ENCODE results near the gene ADAMTS13. TPM values are rescaled to one million over a fixed set of nuclear protein-coding genes. Genes with fewer than 3 reads are reported as not detected.
"Not testable (repeated sequence)": the region's sequence is repeated elsewhere in the genome, so short reads cannot be mapped to it uniquely, and the experiment has no call there.

The ADAMTS13 gene
- total RNA-seq, 4 donors from 2014 or later: 4.4 to 13.2 (median 5.7) TPM

DNA sequence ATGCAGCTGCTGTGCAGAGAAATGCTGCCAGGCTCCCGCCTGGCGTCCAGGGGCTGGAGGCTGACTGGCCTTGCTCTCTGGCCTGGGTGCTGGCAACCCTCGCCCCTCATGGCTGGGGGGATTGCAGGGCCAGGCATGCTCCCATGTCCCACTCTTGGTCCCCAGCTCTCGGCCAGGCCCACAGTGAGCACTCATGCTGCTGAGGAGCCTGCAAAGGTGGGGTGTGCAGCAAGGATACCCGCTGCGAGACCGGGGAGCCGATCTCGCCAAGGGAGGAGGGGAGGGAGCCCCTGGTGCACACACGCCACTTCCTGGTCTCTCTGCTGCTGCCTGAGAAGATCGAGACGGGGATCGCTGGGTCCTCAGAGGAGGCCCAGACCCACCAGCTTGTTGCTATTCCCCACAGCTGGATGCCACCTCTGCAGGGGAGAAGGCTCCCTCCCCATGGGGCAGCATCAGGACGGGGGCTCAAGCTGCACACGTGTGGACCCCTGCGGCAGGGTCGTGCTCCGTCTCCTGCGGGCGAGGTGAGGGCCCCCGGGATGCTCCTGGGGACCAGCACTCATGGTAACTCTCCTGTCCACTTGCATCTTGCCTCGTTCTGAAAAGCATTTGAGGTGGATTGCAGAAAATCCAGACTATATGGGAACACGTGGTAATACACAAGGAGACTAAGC is 23.3 kb downstream of the ADAMTS13 start:
- Histone ChIP-seq H3K27me3 (no peaks in the 10 kb centered on the region), H3K4me1 (peaks cover 0 to 5% (median 0%) of the 10 kb centered on the region in 4 donors), H3K27ac (no peak overlapping the region), H3K36me3 (no peaks in the 10 kb centered on the region), H3K4me3 (no peak overlapping the region), H3K9me3 (no peaks in the 10 kb centered on the region)
- DNase-seq: no peak
- no peak for TF ChIP-seq POLR2A (IDR thresholded peaks at IDR 0.05)
- no peak for TF ChIP-seq CTCF (IDR thresholded peaks at IDR 0.05)

DNA sequence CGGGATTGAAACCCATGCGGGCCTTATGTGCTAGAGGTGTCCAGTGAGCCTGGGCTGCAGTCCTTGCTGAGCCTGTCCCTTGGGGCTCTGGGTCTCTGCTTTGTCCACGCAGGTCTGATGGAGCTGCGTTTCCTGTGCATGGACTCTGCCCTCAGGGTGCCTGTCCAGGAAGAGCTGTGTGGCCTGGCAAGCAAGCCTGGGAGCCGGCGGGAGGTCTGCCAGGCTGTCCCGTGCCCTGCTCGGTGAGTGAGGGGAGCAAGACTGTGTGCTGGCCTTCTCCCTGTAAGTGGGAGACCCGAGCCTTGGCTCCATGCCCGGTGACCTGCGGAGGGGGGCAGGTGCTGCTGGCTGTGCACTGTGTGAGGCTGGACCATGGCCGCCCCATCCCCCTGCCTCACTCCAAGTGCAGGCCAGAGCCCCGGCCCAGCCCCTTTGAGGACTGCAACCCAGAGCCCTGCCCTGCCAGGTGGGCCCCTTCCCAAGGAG is 26.4 kb downstream of the ADAMTS13 start:
- no peaks in the 10 kb centered on the region for H3K9me3 ChIP-seq
- H3K4me1 ChIP-seq: peaks cover 0 to 5% (median 0%) of the 10 kb centered on the region in 4 donors
- TF ChIP-seq POLR2A (IDR thresholded peaks at IDR 0.05) (no peak), CTCF (IDR thresholded peaks at IDR 0.05) (no peak)
- no peaks in the 10 kb centered on the region for H3K27me3 ChIP-seq
- H3K4me3 ChIP-seq: no peak overlapping the region
- no peak for DNase-seq
- H3K27ac ChIP-seq: no peak overlapping the region
- no peaks in the 10 kb centered on the region for H3K36me3 ChIP-seq

GRCh38 chr9:133449760-133450159 is 27.6 kb downstream of the ADAMTS13 start:
- Histone ChIP-seq H3K27ac (no peak overlapping the region), H3K36me3 (no peaks in the 10 kb centered on the region), H3K4me3 (no peak overlapping the region), H3K4me1 (peaks cover 0 to 5% (median 0%) of the 10 kb centered on the region in 4 donors), H3K9me3 (no peaks in the 10 kb centered on the region), H3K27me3 (no peaks in the 10 kb centered on the region)
- peak in 2 of 3 donors; percentile 76 to 83 for DNase-seq
- TF ChIP-seq CTCF (IDR thresholded peaks at IDR 0.05): peak in 2 of 6 experiments; percentile 25 to 32
- TF ChIP-seq POLR2A (IDR thresholded peaks at IDR 0.05): no peak

DNA sequence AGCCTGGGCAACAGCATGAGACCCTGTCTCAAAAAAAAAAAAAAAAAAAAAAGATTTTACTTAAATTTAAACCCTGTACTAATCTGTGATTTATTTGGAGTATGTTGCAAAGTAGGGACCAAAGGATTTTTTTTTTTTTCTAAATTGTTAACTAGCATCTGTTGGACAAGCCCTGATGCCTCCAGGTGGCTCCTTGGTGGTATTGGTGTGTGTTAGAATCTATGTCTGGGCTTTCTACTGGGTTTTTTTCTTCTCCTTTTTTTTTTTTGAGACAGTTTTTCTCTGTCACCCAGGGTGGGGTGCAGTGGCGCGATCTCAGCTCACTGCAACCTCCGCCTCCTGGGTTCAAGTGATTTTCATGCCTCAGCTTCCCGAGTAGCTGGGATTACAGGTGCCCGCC is 29.7 kb downstream of the ADAMTS13 start:
- not testable (repeated sequence) for H3K27me3 ChIP-seq, H3K4me1 ChIP-seq, H3K9me3 ChIP-seq, DNase-seq, H3K4me3 ChIP-seq, H3K27ac ChIP-seq, H3K36me3 ChIP-seq

- Histone ChIP-seq H3K4me3 (no peak overlapping the region), H3K9me3 (no peaks in the 10 kb centered on the region), H3K36me3 (no peaks in the 10 kb centered on the region), H3K27ac (no peak overlapping the region), H3K27me3 (no peaks in the 10 kb centered on the region), H3K4me1 (peaks cover 0 to 5% (median 0%) of the 10 kb centered on the region in 4 donors)
- DNase-seq: no peak
- TF ChIP-seq POLR2A (IDR thresholded peaks at IDR 0.05): no peak
- TF ChIP-seq CTCF (IDR thresholded peaks at IDR 0.05): no peak
Measured at GRCh38 chr9:133452562-133452961, 30.4 kb downstream of the ADAMTS13 start.

DNA sequence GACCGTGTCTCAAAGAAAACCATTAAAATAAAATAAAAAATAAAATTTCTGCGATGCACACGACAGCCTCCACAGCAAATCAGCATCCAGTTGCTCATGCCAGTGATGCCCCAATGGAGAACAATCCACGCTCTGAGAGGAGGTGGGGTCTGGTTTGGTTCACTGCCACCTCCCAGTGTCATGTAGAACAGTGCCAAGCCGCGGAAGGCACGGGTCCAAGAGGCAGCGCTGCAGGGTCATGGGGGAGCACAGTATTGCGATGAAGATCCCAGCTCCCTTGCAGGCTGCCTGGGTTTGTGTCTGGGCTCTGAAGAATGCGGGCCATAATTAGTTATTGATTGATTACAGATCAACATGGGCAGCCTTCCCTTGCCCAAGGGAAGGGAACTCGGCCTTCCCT is 31.5 kb downstream of the ADAMTS13 start:
- H3K27me3 ChIP-seq: no peaks in the 10 kb centered on the region
- DNase-seq: no peak
- H3K4me3 ChIP-seq: no peak overlapping the region
- peaks cover 0 to 5% (median 0%) of the 10 kb centered on the region in 4 donors for H3K4me1 ChIP-seq
- TF ChIP-seq CTCF (IDR thresholded peaks at IDR 0.05): no peak
- H3K36me3 ChIP-seq: no peaks in the 10 kb centered on the region
- no peaks in the 10 kb centered on the region for H3K9me3 ChIP-seq
- no peak overlapping the region for H3K27ac ChIP-seq

All from Peyer's patch (tissue), 4 donors.